GM21619 (cell line): ENCODE results near the gene RUFY1.

Experiments used
- ATAC-seq: cut with Tn5 transposase; IDR thresholded peaks from one replicate; pipeline ENCODE4 v1.9.1; 2021; ENCODE audit not compliant: unreplicated experiment

Gene RUFY1

DNA sequence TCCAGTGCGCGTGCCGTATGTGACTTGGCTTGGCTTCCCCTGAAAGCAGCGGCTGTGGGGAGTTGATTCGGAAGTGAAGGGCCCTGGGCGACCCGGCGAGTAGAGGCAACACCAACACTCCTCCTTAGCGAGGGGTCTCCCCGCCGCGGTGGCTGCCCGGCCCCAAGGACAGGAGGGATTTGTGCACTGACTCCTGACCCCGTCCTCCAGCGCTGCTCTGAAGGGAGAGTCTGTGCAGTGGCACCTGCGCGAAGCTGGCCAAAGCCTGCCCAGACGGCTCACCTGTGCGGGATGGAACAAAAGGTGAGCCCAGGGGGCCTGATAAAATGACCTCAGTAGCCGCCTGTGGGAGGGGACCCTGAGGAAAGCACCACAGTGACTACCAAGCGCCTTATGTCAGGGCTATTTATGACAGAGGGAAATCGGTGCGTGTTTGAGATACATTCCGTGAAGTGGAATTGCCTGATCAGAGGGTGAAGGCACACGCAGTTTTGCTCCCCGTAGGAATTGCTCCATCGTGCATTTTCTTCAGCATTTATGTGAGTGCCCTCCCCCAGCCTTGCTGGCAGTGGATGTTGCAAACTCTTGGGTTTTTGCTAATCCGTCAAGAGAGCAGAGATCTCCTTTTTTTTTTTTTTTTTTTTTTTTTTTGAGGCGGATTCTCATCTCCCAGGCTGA, 108.0 kb downstream of the RUFY1 start:
- peak; percentile 58 for ATAC-seq
